A673 (cell line): ENCODE data around the gene NR1H2. TPM values are rescaled to one million over a fixed set of nuclear protein-coding genes. Genes with fewer than 3 reads are reported as not detected.
"Not testable (repeated sequence)": the region's sequence is repeated elsewhere in the genome, so short reads cannot be mapped to it uniquely, and the experiment has no call there.

ENCODE experiments used
- BruUV-seq: library from RNA; stranded (reverse); fragments of 400-500 nt; replicated peaks from 2 replicates; lab custom pipeline; 2021; lab: Mats Ljungman, UMichigan
- CTCF ChIA-PET: fragments of 300-600 bp; sonication (Branson Sonifier 250); formaldehyde crosslinking; loops from one replicate; lab custom pipeline; 2022; ENCODE audit warnings: antibody characterized with exemption; lab: Charles Lee
- POLR2A ChIA-PET: fragments of 300-600 bp; sonication (Branson Sonifier 250); formaldehyde crosslinking; loops from one replicate; lab custom pipeline; 2022; ENCODE audit warnings: antibody characterized with exemption; ENCODE audit not compliant: low non-redundant PET; lab: Charles Lee
- DNase-seq: peaks from one replicate; pipeline ENCODE4 v3.0.0-alpha.2; 2015; ENCODE audit warnings: low spot score
- H3K27ac ChIP-seq: fragments of 200-600 bp; sonication (generic); 2 replicates; pipeline ENCODE4 v1.5.1; 2016; ENCODE audit warnings: mixed run types, low read depth, mild to moderate bottlenecking, mixed read lengths, antibody characterized with exemption, low read length; ENCODE audit not compliant: poor library complexity, severe bottlenecking
- H3K27me3 ChIP-seq: fragments of 200-600 bp; sonication (generic); replicated peaks from 2 replicates; pipeline ENCODE4 v1.6.1; 2017; ENCODE audit warnings: mixed run types, low read depth, mild to moderate bottlenecking, mixed read lengths, antibody characterized with exemption, low read length; ENCODE audit not compliant: insufficient read depth, poor library complexity
- H3K36me3 ChIP-seq: fragments of 200-600 bp; sonication (generic); 2 replicates; pipeline ENCODE4 v1.6.1; 2016; ENCODE audit warnings: mixed run types, mild to moderate bottlenecking, mixed read lengths, antibody characterized with exemption, low read length; ENCODE audit not compliant: insufficient read depth, poor library complexity, severe bottlenecking
- H3K4me1 ChIP-seq: fragments of 200-600 bp; sonication (generic); 2 replicates; pipeline ENCODE4 v1.6.1; 2017; ENCODE audit warnings: mixed run types, mild to moderate bottlenecking, mixed read lengths, antibody characterized with exemption, low read length; ENCODE audit not compliant: insufficient read depth, poor library complexity, severe bottlenecking
- H3K4me3 ChIP-seq: fragments of 200-600 bp; sonication (generic); 2 replicates; pipeline ENCODE4 v1.5.1; 2016; ENCODE audit warnings: low read depth, mixed run types, mild to moderate bottlenecking, mixed read lengths, low read length; ENCODE audit not compliant: poor library complexity, severe bottlenecking
- H3K9me3 ChIP-seq: fragments of 200-600 bp; sonication (generic); 2 replicates; pipeline ENCODE4 v1.6.1; 2016; ENCODE audit warnings: mixed run types, low read depth, mild to moderate bottlenecking, mixed read lengths, antibody characterized with exemption, low read length; ENCODE audit not compliant: poor library complexity, severe bottlenecking
- CTCF ChIP-seq: fragments of 300-800, 200-600 bp; sonication (generic); conservative IDR thresholded peaks from 2 replicates; pipeline ENCODE4 v1.5.1; 2017; ENCODE audit warnings: low read depth, mild to moderate bottlenecking, antibody characterized with exemption, low read length, moderate library complexity, mixed read lengths
- EZH2 ChIP-seq: fragments of 200-600 bp; sonication (generic); IDR thresholded peaks from 2 replicates; pipeline ENCODE4 v1.6.1; 2017; ENCODE audit warnings: borderline replicate concordance, low read depth, mild to moderate bottlenecking, mixed read lengths, antibody characterized with exemption, low read length; ENCODE audit not compliant: poor library complexity, severe bottlenecking
- intact Hi-C: fragments of 100-400 bp; cut with micrococcal nuclease; formaldehyde crosslinking; loops from one replicate; pipeline ENCODE4 v1.10.0; 2022; ENCODE audit not compliant: unreplicated experiment
- total RNA-seq: library from RNA; stranded (reverse); gene quantifications from 2 replicates; pipeline ENCODE4 v1.2.3, GENCODE V29; 2021

The NR1H2 gene
- total RNA-seq, 1 experiment from 2014 or later = 42.7 TPM

- Histone ChIP-seq H3K27ac (no peak overlapping the region), H3K27me3 (no peaks in the 10 kb centered on the region), H3K36me3 (no peaks in the 10 kb centered on the region), H3K4me1 (no peaks in the 10 kb centered on the region), H3K9me3 (no peaks in the 10 kb centered on the region), H3K4me3 (no peak overlapping the region)
- TF ChIP-seq CTCF = no peak
- ChIA-PET CTCF (no interaction called here), POLR2A (no interaction called here)
- intact Hi-C loops = loop anchor here (10.0 kb wide), 1 partner anchor 575 kb away; no protein-coding TSS in a partner anchor
- DNase-seq = no peak
- BruUV-seq = no TSS peak
These were observed 26.8 kb upstream of the NR1H2 start for GRCh38 chr19:50349277-50350057.

- H3K9me3 ChIP-seq = no peaks in the 10 kb centered on the region
- CTCF ChIA-PET = no interaction called here
- no peak for DNase-seq
- intact Hi-C loops = loop anchor here (10.0 kb wide), 1 partner anchor 573 kb away; no protein-coding TSS in a partner anchor
- BruUV-seq = no TSS peak
- no peak overlapping the region for H3K27ac ChIP-seq
- no peaks in the 10 kb centered on the region for H3K36me3 ChIP-seq
- no peak for TF ChIP-seq EZH2
- TF ChIP-seq CTCF = no peak
- no peaks in the 10 kb centered on the region for H3K27me3 ChIP-seq
- no peaks in the 10 kb centered on the region for H3K4me1 ChIP-seq
- no peak overlapping the region for H3K4me3 ChIP-seq
- POLR2A ChIA-PET = interaction anchor here (0.6 kb wide), 1 partner anchor 430 kb away, joined by 9 read pairs; no protein-coding TSS in a partner anchor
These were observed 24.0 kb upstream of the NR1H2 start for GRCh38 chr19:50352242-50352641.

- BruUV-seq, DNase-seq, H3K9me3 ChIP-seq, H3K36me3 ChIP-seq, H3K4me1 ChIP-seq, POLR2A ChIA-PET, H3K27ac ChIP-seq, H3K4me3 ChIP-seq, CTCF ChIA-PET, H3K27me3 ChIP-seq: not testable (repeated sequence)
- intact Hi-C loops = loop anchor here (10.0 kb wide), 1 partner anchor 571 kb away; no protein-coding TSS in a partner anchor
These were observed 22.8 kb upstream of the NR1H2 start for GRCh38 chr19:50353487-50353880.
